NCI-H187 treated with DMSO at 0.1 percent for 48 hours (cell line): ENCODE measurements around the gene STIP1.
A peak's percentile ranks its signal among the peaks of the same experiment; 100 is the strongest.

Experiments used
- DNase-seq: peaks from one replicate; lab custom pipeline; 2025; lab: John Stamatoyannopoulos, UW

Gene STIP1

GRCh38 chr11:64198511-64198910 is 12.5 kb downstream of the STIP1 start:
- DNase-seq: no peak

DNA sequence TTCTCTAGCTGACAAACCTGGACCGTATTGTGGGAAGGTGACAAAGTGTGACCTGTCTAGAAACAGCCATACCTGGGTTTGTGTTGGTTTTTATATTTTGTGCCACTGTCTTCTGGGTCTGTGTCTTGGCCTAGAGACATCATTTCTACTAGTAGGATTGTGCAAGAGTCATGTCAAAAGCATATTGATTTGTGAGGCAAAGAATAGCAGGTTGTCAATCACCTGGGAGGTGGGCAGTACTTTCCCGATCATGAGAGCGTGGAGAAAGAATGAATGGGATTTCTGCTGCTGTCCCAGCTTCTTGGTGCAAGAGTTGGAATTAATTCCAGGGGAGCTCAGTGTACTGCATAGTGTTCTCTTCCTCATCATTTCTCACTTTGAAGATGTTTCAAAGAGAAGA is 15.6 kb downstream of the STIP1 start:
- no peak for DNase-seq

DNA sequence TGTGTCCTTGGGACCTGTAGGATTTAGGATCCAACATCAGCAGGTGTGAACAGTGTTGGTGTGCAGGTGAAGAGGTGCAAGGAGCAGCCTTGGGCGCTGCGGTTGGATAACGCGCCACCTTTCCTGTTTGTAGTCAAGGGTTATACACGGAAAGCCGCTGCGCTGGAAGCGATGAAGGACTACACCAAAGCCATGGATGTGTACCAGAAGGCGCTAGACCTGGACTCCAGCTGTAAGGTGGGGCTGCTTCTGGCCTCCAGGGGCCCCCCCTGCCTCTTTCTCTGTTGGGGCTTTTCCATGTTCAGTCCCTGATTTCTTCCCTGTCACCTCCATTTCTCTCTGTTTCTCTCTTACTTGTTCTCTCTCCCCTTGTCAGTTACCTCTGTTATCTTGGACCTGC is 17.0 kb downstream of the STIP1 start:
- DNase-seq: no peak

DNA sequence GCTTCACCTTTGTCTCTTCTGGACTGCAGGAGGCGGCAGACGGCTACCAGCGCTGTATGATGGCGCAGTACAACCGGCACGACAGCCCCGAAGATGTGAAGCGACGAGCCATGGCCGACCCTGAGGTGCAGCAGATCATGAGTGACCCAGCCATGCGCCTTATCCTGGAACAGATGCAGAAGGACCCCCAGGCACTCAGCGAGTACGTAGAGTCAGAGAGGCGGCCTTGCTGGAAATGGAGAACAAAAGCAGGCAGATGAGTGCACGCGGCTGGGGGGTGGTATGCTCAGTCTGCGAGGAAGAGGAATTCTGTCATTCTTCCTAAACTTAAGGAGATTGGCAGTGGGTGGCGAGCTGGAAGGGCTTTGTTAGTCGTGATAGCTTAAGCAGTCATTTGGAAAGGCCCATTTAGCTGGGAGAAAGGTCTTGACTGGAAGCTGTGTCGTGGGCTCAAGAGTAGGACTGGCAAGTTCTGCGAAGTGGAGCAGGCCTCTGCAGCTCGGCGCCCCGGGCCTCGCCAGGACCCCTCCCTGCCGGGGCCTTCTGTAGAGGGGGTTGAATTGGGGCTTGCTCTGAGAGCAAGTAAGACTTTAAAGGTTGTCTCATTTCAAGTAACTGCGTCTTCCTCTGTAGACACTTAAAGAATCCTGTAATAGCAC is 17.6 kb downstream of the STIP1 start:
- no peak for DNase-seq

DNA sequence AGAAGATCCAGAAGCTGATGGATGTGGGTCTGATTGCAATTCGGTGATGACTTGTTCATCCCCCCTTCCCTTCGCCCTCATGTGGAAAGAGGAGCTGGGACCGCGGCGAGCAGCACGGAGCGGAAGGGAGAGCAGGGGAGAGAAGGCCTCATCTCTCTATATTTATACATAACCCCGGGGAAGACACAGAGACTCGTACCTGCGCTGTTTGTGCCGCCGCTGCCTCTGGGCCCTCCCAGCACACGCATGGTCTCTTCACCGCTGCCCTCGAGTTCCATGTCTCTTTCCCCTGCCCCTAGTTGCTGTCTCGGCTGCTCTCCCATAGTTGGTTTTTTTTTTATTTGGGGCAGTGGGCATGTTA is 18.1 kb downstream of the STIP1 start:
- DNase-seq: no peak

DNA sequence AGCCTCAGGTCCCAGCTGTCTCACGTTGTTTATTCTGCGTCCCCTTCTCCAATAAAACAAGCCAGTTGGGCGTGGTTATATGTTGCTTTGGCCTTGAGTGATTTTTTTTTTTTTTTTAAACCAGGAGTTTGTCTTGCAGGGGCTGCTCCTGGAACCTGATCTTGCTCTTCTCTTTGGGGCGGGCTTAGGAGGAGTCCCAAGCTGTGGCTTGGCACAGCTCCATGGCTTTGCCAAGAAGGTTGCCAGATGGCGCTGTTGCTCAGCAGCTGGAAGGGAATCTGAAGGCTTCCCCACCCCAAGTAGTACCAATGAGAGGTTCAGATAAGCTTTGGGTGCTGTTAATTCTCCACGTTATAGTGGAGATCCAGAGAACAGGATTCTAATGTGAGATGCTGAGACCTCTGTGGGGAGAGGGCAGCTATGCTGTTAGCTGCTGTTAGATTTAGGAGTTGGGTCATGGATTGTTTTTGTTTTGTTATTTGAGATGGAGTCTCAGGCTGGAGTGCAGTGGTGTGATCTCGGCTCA is 18.6 kb downstream of the STIP1 start:
- DNase-seq: peak; percentile 14

DNA sequence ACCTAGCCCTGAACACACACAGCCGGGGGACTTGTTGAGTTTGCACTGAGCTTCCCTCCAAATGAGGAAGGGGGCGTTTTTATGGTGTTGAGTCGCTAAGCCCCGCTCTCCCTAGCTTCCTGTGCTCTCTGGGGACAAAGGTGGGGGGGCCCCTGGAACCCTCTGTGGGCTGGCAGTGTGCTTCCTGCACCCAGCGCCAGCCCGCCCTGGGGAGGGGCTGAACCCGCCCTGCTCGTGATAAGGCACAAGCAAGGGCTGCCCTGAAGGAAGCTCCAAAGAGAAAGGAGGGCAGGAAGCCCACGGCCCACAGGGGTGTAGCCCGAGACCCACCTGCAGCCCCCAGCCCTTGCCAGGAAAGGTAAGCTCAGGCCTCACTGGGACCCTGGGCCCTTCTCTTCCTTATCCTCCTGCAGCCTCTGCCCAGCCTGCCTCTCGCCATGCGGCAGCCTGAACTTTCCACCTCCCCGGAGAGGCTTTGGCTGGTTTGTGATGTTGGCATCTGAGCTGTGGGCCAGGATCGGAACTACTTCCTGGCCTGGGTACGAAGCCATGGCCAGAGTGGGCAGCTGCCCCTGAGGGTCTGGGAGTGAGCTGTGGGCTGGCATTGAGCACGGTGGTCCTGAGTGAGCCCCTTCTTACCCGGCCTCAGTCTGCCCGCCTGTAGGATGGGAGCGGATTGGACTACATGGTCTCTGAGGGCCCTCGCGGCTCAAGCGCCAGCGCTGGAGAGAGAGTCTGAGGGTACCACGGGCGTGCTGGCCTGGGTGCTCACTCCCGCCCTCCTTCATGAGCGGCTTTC is 20.7 kb downstream of the STIP1 start, which contains the start of gene FERMT3:
FERMT3 (plus strand) TSS at position 265 of the 799 bp plus-strand sequence. CDS start 644 bp downstream, outside the sequence.
- DNase-seq: no peak

DNA sequence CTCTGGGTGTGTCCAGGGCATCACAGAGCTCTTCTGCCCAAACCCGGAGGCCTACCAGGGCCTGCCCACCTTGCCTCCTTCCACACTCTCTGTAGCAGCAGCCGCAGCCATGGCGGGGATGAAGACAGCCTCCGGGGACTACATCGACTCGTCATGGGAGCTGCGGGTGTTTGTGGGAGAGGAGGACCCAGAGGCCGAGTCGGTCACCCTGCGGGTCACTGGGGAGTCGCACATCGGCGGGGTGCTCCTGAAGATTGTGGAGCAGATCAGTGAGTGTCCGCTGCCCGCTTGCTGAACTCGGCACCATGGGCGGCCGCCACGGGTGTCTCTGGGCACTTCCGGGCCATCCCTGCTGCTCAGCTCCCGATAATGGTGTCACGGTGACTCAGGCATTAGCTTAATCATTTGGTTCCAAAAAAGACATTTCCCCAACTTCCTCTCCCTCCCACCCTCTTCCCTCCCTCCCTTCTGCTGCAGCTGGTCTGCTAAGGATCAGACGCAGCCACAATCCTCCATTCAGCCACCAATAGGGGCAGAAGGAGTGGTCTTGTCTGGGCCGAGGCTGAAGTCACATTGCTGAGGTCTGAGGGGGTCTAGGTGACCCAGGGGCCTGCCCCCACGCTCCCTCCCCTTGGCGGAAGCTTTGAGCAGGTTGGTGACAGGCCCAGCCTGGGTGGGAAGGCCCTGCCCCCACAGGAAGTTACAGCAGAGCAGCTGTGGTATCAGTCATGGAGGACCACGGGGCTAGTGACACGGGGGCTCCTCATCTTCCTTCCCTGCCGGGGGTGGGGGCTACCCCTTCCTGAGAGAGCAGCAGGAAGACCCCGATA is 21.5 kb downstream of the STIP1 start:
- no peak for DNase-seq

- DNase-seq: no peak
Observed at GRCh38 chr11:64208086-64208795, 22.3 kb downstream of the STIP1 start.

- DNase-seq: no peak
Observed at GRCh38 chr11:64208796-64209562, 23.0 kb downstream of the STIP1 start.

GRCh38 chr11:64209563-64209843 is 23.5 kb downstream of the STIP1 start:
- DNase-seq: no peak

- no peak for DNase-seq
Observed at GRCh38 chr11:64210301-64211020, 24.5 kb downstream of the STIP1 start.

- no peak for DNase-seq
Observed at GRCh38 chr11:64211181-64211872, 25.4 kb downstream of the STIP1 start.

DNA sequence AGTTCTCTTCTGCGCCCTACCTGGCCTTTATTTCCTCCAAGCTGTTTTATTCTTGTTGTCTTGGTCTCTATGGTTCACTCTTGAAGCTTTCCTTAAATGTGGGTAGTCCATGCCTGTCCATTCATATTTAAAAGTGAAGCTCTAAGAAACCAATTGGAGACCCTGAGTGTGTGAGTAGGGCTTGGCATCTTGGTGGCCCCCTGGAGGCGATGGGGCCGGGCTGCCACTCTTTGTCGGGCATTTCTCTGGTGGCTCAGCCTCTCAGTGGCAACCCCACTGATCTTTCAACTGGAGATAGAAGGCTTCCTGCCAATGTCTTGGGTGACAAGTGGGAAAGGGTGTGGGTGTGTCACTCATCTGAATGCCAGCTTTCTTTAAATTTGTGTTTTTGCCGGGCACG is 30.9 kb downstream of the STIP1 start:
- no peak for DNase-seq

GRCh38 chr11:64218628-64219353 is 32.8 kb downstream of the STIP1 start:
- no peak for DNase-seq

GRCh38 chr11:64219354-64219684 is 33.3 kb downstream of the STIP1 start:
- DNase-seq: no peak

DNA sequence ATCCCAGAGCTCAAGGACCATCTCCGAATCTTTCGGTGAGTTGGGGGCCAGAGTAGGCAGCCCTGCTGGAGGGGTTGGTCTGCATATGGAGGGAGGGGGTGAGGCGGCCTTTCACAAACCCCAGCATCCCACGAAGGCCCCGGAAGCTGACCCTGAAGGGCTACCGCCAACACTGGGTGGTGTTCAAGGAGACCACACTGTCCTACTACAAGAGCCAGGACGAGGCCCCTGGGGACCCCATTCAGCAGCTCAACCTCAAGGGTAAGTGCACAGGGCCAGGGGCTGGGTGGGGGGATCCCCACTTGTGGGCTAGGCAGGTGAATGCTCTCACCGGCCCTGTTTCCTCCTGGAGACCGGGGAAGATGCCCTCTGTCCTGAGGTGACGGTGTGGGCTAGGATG is 33.8 kb downstream of the STIP1 start:
- no peak for DNase-seq

DNA sequence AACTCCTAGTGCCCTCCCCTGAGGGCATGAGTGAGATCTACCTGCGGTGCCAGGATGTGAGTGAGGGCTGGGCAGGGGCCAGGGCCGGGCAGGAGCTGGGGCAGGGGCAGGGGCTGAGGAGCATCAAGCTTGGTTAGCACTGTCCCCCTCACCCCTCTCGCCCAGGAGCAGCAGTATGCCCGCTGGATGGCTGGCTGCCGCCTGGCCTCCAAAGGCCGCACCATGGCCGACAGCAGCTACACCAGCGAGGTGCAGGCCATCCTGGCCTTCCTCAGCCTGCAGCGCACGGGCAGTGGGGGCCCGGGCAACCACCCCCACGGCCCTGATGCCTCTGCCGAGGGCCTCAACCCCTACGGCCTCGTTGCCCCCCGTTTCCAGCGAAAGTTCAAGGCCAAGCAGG is 34.3 kb downstream of the STIP1 start:
- DNase-seq: no peak

DNA sequence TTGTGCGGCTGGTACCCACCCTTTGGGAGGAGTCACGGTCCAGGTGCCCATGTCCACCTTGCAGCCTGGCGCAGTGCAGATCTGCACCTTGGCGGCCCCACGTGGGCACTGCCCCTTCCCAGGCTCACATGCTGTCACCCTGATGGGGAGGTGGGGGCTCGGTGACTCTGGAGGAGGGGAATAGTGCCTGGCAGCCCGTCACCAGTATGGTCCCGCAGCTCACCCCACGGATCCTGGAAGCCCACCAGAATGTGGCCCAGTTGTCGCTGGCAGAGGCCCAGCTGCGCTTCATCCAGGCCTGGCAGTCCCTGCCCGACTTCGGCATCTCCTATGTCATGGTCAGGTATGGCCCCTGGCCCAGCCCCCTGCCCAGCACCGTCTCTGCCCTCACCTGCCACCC is 34.8 kb downstream of the STIP1 start:
- no peak for DNase-seq

DNA sequence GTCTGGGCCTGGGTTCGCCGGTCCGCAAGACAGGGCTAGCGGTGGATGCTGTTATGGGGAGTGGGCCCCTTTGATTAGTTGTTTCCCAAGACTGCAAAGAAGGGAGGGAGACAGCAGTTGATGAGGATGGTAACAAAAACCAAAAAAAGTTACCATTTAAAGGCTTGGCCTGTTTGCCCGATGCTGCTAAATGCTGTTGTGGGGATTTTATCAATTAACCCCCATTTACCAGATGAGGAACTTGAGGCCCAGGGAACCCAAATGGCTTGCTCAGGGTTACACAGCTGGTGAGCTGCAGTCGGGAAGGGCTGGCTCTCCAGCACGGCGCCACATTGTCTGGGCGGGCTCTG is 36.7 kb downstream of the STIP1 start:
- DNase-seq: no peak
